ENCODE results near the gene TNFRSF11A.

The TNFRSF11A gene

GRCh38 chr18:62396381-62396780, 71.3 kb downstream of the TNFRSF11A start:
- no peak for DNase-seq

GRCh38 chr18:62396967-62397366, 71.9 kb downstream of the TNFRSF11A start:
- no peaks in the 10 kb centered on the region for H3K9me3 ChIP-seq (ENCODE audit: insufficient read depth, low read length, severe bottlenecking)
- no peak overlapping the region for H3K27ac ChIP-seq (ENCODE audit: low read length)
- H3K4me1 ChIP-seq (ENCODE audit: insufficient read depth, low read length): no peaks in the 10 kb centered on the region
- TF ChIP-seq EZH2 (IDR thresholded peaks at IDR 0.05; ENCODE audit: borderline replicate concordance, low read depth, low read length, severe bottlenecking) (no peak), CTCF (IDR thresholded peaks at IDR 0.05; ENCODE audit: borderline replicate concordance, extremely low read depth, low read length, poor library complexity, severe bottlenecking) (no peak)
- no peaks in the 10 kb centered on the region for H3K79me2 ChIP-seq (ENCODE audit: insufficient read depth, low read length)
- H3K27me3 ChIP-seq (ENCODE audit: insufficient read depth, low read length, poor library complexity): peaks cover 2% of the 10 kb centered on the region
- no peak overlapping the region for H3K4me3 ChIP-seq (ENCODE audit: low read depth in 1 of 2, low read length in 2 of 2)
- no peaks in the 10 kb centered on the region for H4K20me1 ChIP-seq (ENCODE audit: insufficient read depth, low read length)
- no peak overlapping the region for H3K4me2 ChIP-seq (ENCODE audit: insufficient read depth, low read length)
- ATAC-seq (ENCODE audit: insufficient read depth, low read depth): no peak
- no peak overlapping the region for H3K9ac ChIP-seq (ENCODE audit: low read depth, low read length)
- H2AFZ ChIP-seq (ENCODE audit: low read depth, low read length): no peak overlapping the region
- no peaks in the 10 kb centered on the region for H3K36me3 ChIP-seq (ENCODE audit: insufficient read depth, low read length)
- DNase-seq: no peak

More at GRCh38 chr18:62396381-62396780, 71.3 kb downstream of the TNFRSF11A start:
- Histone ChIP-seq H3K4me2 (ENCODE audit: insufficient read depth, low read length) (no peak overlapping the region), H3K9me3 (ENCODE audit: insufficient read depth, low read length, severe bottlenecking) (no peaks in the 10 kb centered on the region), H3K36me3 (ENCODE audit: insufficient read depth, low read length) (no peaks in the 10 kb centered on the region), H3K4me1 (ENCODE audit: insufficient read depth, low read length) (no peaks in the 10 kb centered on the region), H3K27me3 (ENCODE audit: insufficient read depth, low read length, poor library complexity) (peaks cover 2% of the 10 kb centered on the region), H3K9ac (ENCODE audit: low read depth, low read length) (no peak overlapping the region), H2AFZ (ENCODE audit: low read depth, low read length) (no peak overlapping the region), H3K27ac (ENCODE audit: low read length) (no peak overlapping the region), H4K20me1 (ENCODE audit: insufficient read depth, low read length) (no peaks in the 10 kb centered on the region), H3K4me3 (ENCODE audit: low read depth in 1 of 2, low read length in 2 of 2) (no peak overlapping the region), H3K79me2 (ENCODE audit: insufficient read depth, low read length) (no peaks in the 10 kb centered on the region)
- no peak for ATAC-seq (ENCODE audit: insufficient read depth, low read depth)
- TF ChIP-seq EZH2 (IDR thresholded peaks at IDR 0.05; ENCODE audit: borderline replicate concordance, low read depth, low read length, severe bottlenecking): no peak
- no peak for TF ChIP-seq CTCF (IDR thresholded peaks at IDR 0.05; ENCODE audit: borderline replicate concordance, extremely low read depth, low read length, poor library complexity, severe bottlenecking)

- ATAC-seq (ENCODE audit: insufficient read depth, low read depth) (no peak), DNase-seq (no peak)
- H3K4me1 ChIP-seq (ENCODE audit: insufficient read depth, low read length): no peaks in the 10 kb centered on the region
- H3K27me3 ChIP-seq (ENCODE audit: insufficient read depth, low read length, poor library complexity): peaks cover 2% of the 10 kb centered on the region
- H3K27ac ChIP-seq (ENCODE audit: low read length): no peak overlapping the region
- H3K9ac ChIP-seq (ENCODE audit: low read depth, low read length): no peak overlapping the region
- H4K20me1 ChIP-seq (ENCODE audit: insufficient read depth, low read length): no peaks in the 10 kb centered on the region
- H3K36me3 ChIP-seq (ENCODE audit: insufficient read depth, low read length): no peaks in the 10 kb centered on the region
- no peak overlapping the region for H3K4me3 ChIP-seq (ENCODE audit: low read depth in 1 of 2, low read length in 2 of 2)
- H2AFZ ChIP-seq (ENCODE audit: low read depth, low read length): no peak overlapping the region
- H3K79me2 ChIP-seq (ENCODE audit: insufficient read depth, low read length): no peaks in the 10 kb centered on the region
- H3K4me2 ChIP-seq (ENCODE audit: insufficient read depth, low read length): no peak overlapping the region
- no peak for TF ChIP-seq CTCF (IDR thresholded peaks at IDR 0.05; ENCODE audit: borderline replicate concordance, extremely low read depth, low read length, poor library complexity, severe bottlenecking)
- TF ChIP-seq EZH2 (IDR thresholded peaks at IDR 0.05; ENCODE audit: borderline replicate concordance, low read depth, low read length, severe bottlenecking): no peak
- H3K9me3 ChIP-seq (ENCODE audit: insufficient read depth, low read length, severe bottlenecking): no peaks in the 10 kb centered on the region
These were observed 73.2 kb downstream of the TNFRSF11A start for GRCh38 chr18:62398291-62398690.

GRCh38 chr18:62399276-62399675, 74.2 kb downstream of the TNFRSF11A start:
- H3K27ac ChIP-seq (ENCODE audit: low read length): no peak overlapping the region
- no peak overlapping the region for H3K9ac ChIP-seq (ENCODE audit: low read depth, low read length)
- peaks cover 2% of the 10 kb centered on the region for H3K27me3 ChIP-seq (ENCODE audit: insufficient read depth, low read length, poor library complexity)
- no peak for TF ChIP-seq EZH2 (IDR thresholded peaks at IDR 0.05; ENCODE audit: borderline replicate concordance, low read depth, low read length, severe bottlenecking)
- TF ChIP-seq CTCF (IDR thresholded peaks at IDR 0.05; ENCODE audit: borderline replicate concordance, extremely low read depth, low read length, poor library complexity, severe bottlenecking): no peak
- H3K36me3 ChIP-seq (ENCODE audit: insufficient read depth, low read length): no peaks in the 10 kb centered on the region
- no peak overlapping the region for H3K4me3 ChIP-seq (ENCODE audit: low read depth in 1 of 2, low read length in 2 of 2)
- no peaks in the 10 kb centered on the region for H3K4me1 ChIP-seq (ENCODE audit: insufficient read depth, low read length)
- no peaks in the 10 kb centered on the region for H4K20me1 ChIP-seq (ENCODE audit: insufficient read depth, low read length)
- ATAC-seq (ENCODE audit: insufficient read depth, low read depth): no peak
- no peaks in the 10 kb centered on the region for H3K9me3 ChIP-seq (ENCODE audit: insufficient read depth, low read length, severe bottlenecking)
- H3K4me2 ChIP-seq (ENCODE audit: insufficient read depth, low read length): no peak overlapping the region
- no peak overlapping the region for H2AFZ ChIP-seq (ENCODE audit: low read depth, low read length)
- no peak for DNase-seq
- H3K79me2 ChIP-seq (ENCODE audit: insufficient read depth, low read length): no peaks in the 10 kb centered on the region
